A673 (cell line): ENCODE data around the gene HDGF. TPM values are rescaled to one million over a fixed set of nuclear protein-coding genes. Genes with fewer than 3 reads are reported as not detected.

ENCODE experiments used
- BruUV-seq: library from RNA; stranded (reverse); fragments of 400-500 nt; replicated peaks from 2 replicates; lab custom pipeline; 2021; lab: Mats Ljungman, UMichigan
- CTCF ChIA-PET: fragments of 300-600 bp; sonication (Branson Sonifier 250); formaldehyde crosslinking; loops from one replicate; lab custom pipeline; 2022; ENCODE audit warnings: antibody characterized with exemption; lab: Charles Lee
- POLR2A ChIA-PET: fragments of 300-600 bp; sonication (Branson Sonifier 250); formaldehyde crosslinking; loops from one replicate; lab custom pipeline; 2022; ENCODE audit warnings: antibody characterized with exemption; ENCODE audit not compliant: low non-redundant PET; lab: Charles Lee
- DNase-seq: peaks from one replicate; pipeline ENCODE4 v3.0.0-alpha.2; 2015; ENCODE audit warnings: low spot score
- H3K27ac ChIP-seq: fragments of 200-600 bp; sonication (generic); 2 replicates; pipeline ENCODE4 v1.5.1; 2016; ENCODE audit warnings: mixed run types, low read depth, mild to moderate bottlenecking, mixed read lengths, antibody characterized with exemption, low read length; ENCODE audit not compliant: poor library complexity, severe bottlenecking
- H3K27me3 ChIP-seq: fragments of 200-600 bp; sonication (generic); replicated peaks from 2 replicates; pipeline ENCODE4 v1.6.1; 2017; ENCODE audit warnings: mixed run types, low read depth, mild to moderate bottlenecking, mixed read lengths, antibody characterized with exemption, low read length; ENCODE audit not compliant: insufficient read depth, poor library complexity
- H3K36me3 ChIP-seq: fragments of 200-600 bp; sonication (generic); 2 replicates; pipeline ENCODE4 v1.6.1; 2016; ENCODE audit warnings: mixed run types, mild to moderate bottlenecking, mixed read lengths, antibody characterized with exemption, low read length; ENCODE audit not compliant: insufficient read depth, poor library complexity, severe bottlenecking
- H3K4me1 ChIP-seq: fragments of 200-600 bp; sonication (generic); 2 replicates; pipeline ENCODE4 v1.6.1; 2017; ENCODE audit warnings: mixed run types, mild to moderate bottlenecking, mixed read lengths, antibody characterized with exemption, low read length; ENCODE audit not compliant: insufficient read depth, poor library complexity, severe bottlenecking
- H3K4me3 ChIP-seq: fragments of 200-600 bp; sonication (generic); 2 replicates; pipeline ENCODE4 v1.5.1; 2016; ENCODE audit warnings: low read depth, mixed run types, mild to moderate bottlenecking, mixed read lengths, low read length; ENCODE audit not compliant: poor library complexity, severe bottlenecking
- H3K9me3 ChIP-seq: fragments of 200-600 bp; sonication (generic); 2 replicates; pipeline ENCODE4 v1.6.1; 2016; ENCODE audit warnings: mixed run types, low read depth, mild to moderate bottlenecking, mixed read lengths, antibody characterized with exemption, low read length; ENCODE audit not compliant: poor library complexity, severe bottlenecking
- EZH2 ChIP-seq: fragments of 200-600 bp; sonication (generic); IDR thresholded peaks from 2 replicates; pipeline ENCODE4 v1.6.1; 2017; ENCODE audit warnings: borderline replicate concordance, low read depth, mild to moderate bottlenecking, mixed read lengths, antibody characterized with exemption, low read length; ENCODE audit not compliant: poor library complexity, severe bottlenecking
- intact Hi-C: fragments of 100-400 bp; cut with micrococcal nuclease; formaldehyde crosslinking; loops from one replicate; pipeline ENCODE4 v1.10.0; 2022; ENCODE audit not compliant: unreplicated experiment
- total RNA-seq: library from RNA; stranded (reverse); gene quantifications from 2 replicates; pipeline ENCODE4 v1.2.3, GENCODE V29; 2021
- TF ChIP-seq, protein P1 (sequence below): fragments of 300-800, 200-600 bp; sonication (generic); conservative IDR thresholded peaks from 2 replicates; pipeline ENCODE4 v1.5.1; 2017; ENCODE audit warnings: low read depth, mild to moderate bottlenecking, antibody characterized with exemption, low read length, moderate library complexity, mixed read lengths

The HDGF gene
- total RNA-seq, 1 experiment from 2014 or later, result 536 TPM

GRCh38 chr1:156700736-156701531 is 50.5 kb downstream of the HDGF start:
- BruUV-seq, result no TSS peak
- TF ChIP-seq EZH2, result no peak
- TF ChIP-seq, protein P1, sequence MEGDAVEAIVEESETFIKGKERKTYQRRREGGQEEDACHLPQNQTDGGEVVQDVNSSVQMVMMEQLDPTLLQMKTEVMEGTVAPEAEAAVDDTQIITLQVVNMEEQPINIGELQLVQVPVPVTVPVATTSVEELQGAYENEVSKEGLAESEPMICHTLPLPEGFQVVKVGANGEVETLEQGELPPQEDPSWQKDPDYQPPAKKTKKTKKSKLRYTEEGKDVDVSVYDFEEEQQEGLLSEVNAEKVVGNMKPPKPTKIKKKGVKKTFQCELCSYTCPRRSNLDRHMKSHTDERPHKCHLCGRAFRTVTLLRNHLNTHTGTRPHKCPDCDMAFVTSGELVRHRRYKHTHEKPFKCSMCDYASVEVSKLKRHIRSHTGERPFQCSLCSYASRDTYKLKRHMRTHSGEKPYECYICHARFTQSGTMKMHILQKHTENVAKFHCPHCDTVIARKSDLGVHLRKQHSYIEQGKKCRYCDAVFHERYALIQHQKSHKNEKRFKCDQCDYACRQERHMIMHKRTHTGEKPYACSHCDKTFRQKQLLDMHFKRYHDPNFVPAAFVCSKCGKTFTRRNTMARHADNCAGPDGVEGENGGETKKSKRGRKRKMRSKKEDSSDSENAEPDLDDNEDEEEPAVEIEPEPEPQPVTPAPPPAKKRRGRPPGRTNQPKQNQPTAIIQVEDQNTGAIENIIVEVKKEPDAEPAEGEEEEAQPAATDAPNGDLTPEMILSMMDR, result no peak
- intact Hi-C loops, result no loop called here
- no peak for DNase-seq
- H3K27ac ChIP-seq, result no peak overlapping the region
- ChIA-PET POLR2A (no interaction called here), CTCF (interaction anchor here (0.6 to 3.8 kb wide), 2 partner anchors 12 to 256 kb away, joined by 4 to 34 read pairs; no protein-coding TSS in a partner anchor)
- H3K27me3 ChIP-seq, result peaks cover 5% of the 10 kb centered on the region
- H3K36me3 ChIP-seq, result no peaks in the 10 kb centered on the region
- peaks cover 30% of the 10 kb centered on the region for H3K4me1 ChIP-seq
- no peak overlapping the region for H3K4me3 ChIP-seq
- H3K9me3 ChIP-seq, result no peaks in the 10 kb centered on the region

GRCh38 chr1:156698995-156699394 is 52.5 kb downstream of the HDGF start:
- ChIA-PET CTCF (interaction anchor here (0.8 kb wide), 1 partner anchor 9 kb away, joined by 5 read pairs; no protein-coding TSS in a partner anchor), POLR2A (no interaction called here)
- Histone ChIP-seq H3K27me3 (no peaks in the 10 kb centered on the region), H3K27ac (no peak overlapping the region), H3K4me1 (peaks cover 11% of the 10 kb centered on the region), H3K36me3 (no peaks in the 10 kb centered on the region), H3K9me3 (no peaks in the 10 kb centered on the region), H3K4me3 (no peak overlapping the region)
- intact Hi-C loops, result no loop called here
- BruUV-seq, result no TSS peak
- TF ChIP-seq EZH2, result no peak
- TF ChIP-seq, protein P1, result no peak
- no peak for DNase-seq

GRCh38 chr1:156697481-156697880 is 54.0 kb downstream of the HDGF start:
- Histone ChIP-seq H3K27ac (no peak overlapping the region), H3K36me3 (no peaks in the 10 kb centered on the region), H3K9me3 (no peaks in the 10 kb centered on the region), H3K4me1 (peaks cover 13% of the 10 kb centered on the region), H3K4me3 (no peak overlapping the region), H3K27me3 (no peaks in the 10 kb centered on the region)
- DNase-seq, result no peak
- TF ChIP-seq EZH2, result no peak
- TF ChIP-seq, protein P1, result no peak
- no TSS peak for BruUV-seq
- CTCF ChIA-PET, result no interaction called here
- intact Hi-C loops, result no loop called here
- POLR2A ChIA-PET, result no interaction called here
